ENCODE results near the gene SCAMP5.

The SCAMP5 gene

GRCh38 chr15:75051191-75051608, 55.8 kb downstream of the SCAMP5 start:
- DNase-seq: no peak

GRCh38 chr15:75051711-75052110, 56.3 kb downstream of the SCAMP5 start:
- no peak for DNase-seq

- no peak for DNase-seq
These were observed 57.8 kb downstream of the SCAMP5 start for GRCh38 chr15:75052972-75053747.

- no peak for DNase-seq
These were observed 58.4 kb downstream of the SCAMP5 start for GRCh38 chr15:75053748-75054125.

- DNase-seq: no peak
These were observed 59.0 kb downstream of the SCAMP5 start for GRCh38 chr15:75054172-75054897.

- no peak for DNase-seq
These were observed 60.7 kb downstream of the SCAMP5 start for GRCh38 chr15:75056036-75056435.

GRCh38 chr15:75058127-75058905, 63.0 kb downstream of the SCAMP5 start:
- no peak for DNase-seq

GRCh38 chr15:75059607-75060006, 64.2 kb downstream of the SCAMP5 start:
- DNase-seq: no peak

- no peak for DNase-seq
These were observed 65.9 kb downstream of the SCAMP5 start for GRCh38 chr15:75061272-75061671.

GRCh38 chr15:75062706-75063105, 67.3 kb downstream of the SCAMP5 start:
- no peak for DNase-seq

GRCh38 chr15:75063338-75063737, 68.0 kb downstream of the SCAMP5 start:
- DNase-seq: no peak

GRCh38 chr15:75063889-75064288, 68.5 kb downstream of the SCAMP5 start:
- DNase-seq: no peak

- no peak for DNase-seq
These were observed 69.5 kb downstream of the SCAMP5 start for GRCh38 chr15:75064846-75065245.

GRCh38 chr15:75065467-75065850, 70.1 kb downstream of the SCAMP5 start:
- DNase-seq: no peak

- no peak for DNase-seq
These were observed 70.6 kb downstream of the SCAMP5 start for GRCh38 chr15:75065851-75066509.

GRCh38 chr15:75067123-75067830, 71.9 kb downstream of the SCAMP5 start:
- no peak for DNase-seq

- DNase-seq: no peak
These were observed 73.4 kb downstream of the SCAMP5 start for GRCh38 chr15:75068748-75069147.

- DNase-seq: no peak
These were observed 74.0 kb downstream of the SCAMP5 start for GRCh38 chr15:75069301-75069925.

GRCh38 chr15:75070674-75071073, 75.3 kb downstream of the SCAMP5 start:
- DNase-seq: no peak

All from NCI-H748 treated with DMSO at 0.1 percent for 48 hours (cell line).